Nephron progenitor cell (in vitro differentiated cells): ENCODE results near the gene DHX40.
A peak's percentile ranks its signal among the peaks of the same experiment; 100 is the strongest.

Experiments used
- DNase-seq: peaks from one replicate; pipeline ENCODE4 v3.0.0; 2021
- H3K27ac Mint-ChIP-seq: 2 replicates; pipeline ENCODE4 v1.8.0; 2021; ENCODE audit warnings: mild to moderate bottlenecking, moderate library complexity, mixed read lengths
- H3K27me3 Mint-ChIP-seq: 2 replicates; pipeline ENCODE4 v1.8.0; 2021; ENCODE audit warnings: mild to moderate bottlenecking, low read depth, mixed read lengths; ENCODE audit not compliant: poor library complexity
- H3K36me3 Mint-ChIP-seq: 2 replicates; pipeline ENCODE4 v1.8.0; 2021; ENCODE audit warnings: low read depth, mixed read lengths
- H3K4me1 Mint-ChIP-seq: 2 replicates; pipeline ENCODE4 v1.8.0; 2021; ENCODE audit warnings: mixed read lengths
- H3K4me3 Mint-ChIP-seq: 2 replicates; pipeline ENCODE4 v1.8.0; 2021; ENCODE audit warnings: mild to moderate bottlenecking, moderate library complexity, mixed read lengths
- H3K9me3 Mint-ChIP-seq: 2 replicates; pipeline ENCODE4 v1.8.0; 2021; ENCODE audit warnings: mild to moderate bottlenecking, moderate library complexity, mixed read lengths
- TF ChIP-seq, protein P1 (sequence below): fragments of 200-600 bp; sonication (generic); IDR thresholded peaks from 2 replicates; pipeline ENCODE4 v1.5.0; 2021; ENCODE audit warnings: antibody characterized with exemption

Gene DHX40

DNA sequence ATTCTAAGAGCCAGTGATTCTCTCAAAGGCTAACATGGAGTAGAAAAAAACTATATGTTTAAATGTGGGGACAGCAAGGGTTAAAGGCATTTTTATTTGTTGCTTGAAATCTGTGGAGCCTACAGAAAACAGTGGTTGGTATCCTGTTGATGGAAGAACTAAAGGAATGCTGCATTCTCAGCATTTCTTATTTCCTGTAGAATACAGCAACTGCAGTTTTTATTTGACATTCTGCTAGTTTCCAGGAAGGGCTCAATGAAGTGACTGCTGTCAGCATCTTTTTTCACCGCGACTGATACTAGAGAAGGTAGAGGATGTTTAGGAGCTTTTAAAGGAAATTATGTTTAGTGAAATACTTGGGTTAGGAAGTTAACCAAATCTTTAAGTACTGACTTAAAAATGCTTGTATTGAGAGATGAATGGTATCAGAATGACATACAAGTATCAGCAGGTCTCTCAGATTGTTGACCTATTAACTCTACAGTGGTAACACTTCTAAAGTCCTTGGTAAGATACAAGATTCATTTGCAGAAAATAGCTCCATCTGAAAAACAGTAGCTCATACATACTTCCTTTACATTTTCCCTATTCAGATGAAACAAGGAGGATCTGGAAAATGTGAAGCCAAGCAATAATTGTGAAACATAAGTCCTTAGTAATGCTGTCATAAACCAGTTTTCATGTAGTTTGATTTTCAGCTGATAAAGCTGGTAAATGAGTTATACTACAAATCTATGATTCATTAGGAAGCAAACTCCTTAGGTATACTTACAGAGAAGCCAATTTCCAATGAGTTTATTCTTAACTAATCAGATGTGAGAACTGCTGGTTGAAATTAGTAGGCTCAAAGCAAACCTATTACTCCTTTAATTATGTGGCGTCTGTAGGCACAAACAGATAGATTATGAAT lies 69.5 kb downstream of the DHX40 start:
- peaks cover 20% of the 10 kb centered on the region for H3K36me3 Mint-ChIP-seq
- no peak for DNase-seq
- H3K27me3 Mint-ChIP-seq = no peaks in the 10 kb centered on the region
- peaks cover 13% of the 10 kb centered on the region for H3K9me3 Mint-ChIP-seq
- TF ChIP-seq, protein P1, sequence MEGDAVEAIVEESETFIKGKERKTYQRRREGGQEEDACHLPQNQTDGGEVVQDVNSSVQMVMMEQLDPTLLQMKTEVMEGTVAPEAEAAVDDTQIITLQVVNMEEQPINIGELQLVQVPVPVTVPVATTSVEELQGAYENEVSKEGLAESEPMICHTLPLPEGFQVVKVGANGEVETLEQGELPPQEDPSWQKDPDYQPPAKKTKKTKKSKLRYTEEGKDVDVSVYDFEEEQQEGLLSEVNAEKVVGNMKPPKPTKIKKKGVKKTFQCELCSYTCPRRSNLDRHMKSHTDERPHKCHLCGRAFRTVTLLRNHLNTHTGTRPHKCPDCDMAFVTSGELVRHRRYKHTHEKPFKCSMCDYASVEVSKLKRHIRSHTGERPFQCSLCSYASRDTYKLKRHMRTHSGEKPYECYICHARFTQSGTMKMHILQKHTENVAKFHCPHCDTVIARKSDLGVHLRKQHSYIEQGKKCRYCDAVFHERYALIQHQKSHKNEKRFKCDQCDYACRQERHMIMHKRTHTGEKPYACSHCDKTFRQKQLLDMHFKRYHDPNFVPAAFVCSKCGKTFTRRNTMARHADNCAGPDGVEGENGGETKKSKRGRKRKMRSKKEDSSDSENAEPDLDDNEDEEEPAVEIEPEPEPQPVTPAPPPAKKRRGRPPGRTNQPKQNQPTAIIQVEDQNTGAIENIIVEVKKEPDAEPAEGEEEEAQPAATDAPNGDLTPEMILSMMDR = no peak
- H3K4me3 Mint-ChIP-seq = no peak overlapping the region
- H3K27ac Mint-ChIP-seq = no peak overlapping the region
- peaks cover 5% of the 10 kb centered on the region for H3K4me1 Mint-ChIP-seq

DNA sequence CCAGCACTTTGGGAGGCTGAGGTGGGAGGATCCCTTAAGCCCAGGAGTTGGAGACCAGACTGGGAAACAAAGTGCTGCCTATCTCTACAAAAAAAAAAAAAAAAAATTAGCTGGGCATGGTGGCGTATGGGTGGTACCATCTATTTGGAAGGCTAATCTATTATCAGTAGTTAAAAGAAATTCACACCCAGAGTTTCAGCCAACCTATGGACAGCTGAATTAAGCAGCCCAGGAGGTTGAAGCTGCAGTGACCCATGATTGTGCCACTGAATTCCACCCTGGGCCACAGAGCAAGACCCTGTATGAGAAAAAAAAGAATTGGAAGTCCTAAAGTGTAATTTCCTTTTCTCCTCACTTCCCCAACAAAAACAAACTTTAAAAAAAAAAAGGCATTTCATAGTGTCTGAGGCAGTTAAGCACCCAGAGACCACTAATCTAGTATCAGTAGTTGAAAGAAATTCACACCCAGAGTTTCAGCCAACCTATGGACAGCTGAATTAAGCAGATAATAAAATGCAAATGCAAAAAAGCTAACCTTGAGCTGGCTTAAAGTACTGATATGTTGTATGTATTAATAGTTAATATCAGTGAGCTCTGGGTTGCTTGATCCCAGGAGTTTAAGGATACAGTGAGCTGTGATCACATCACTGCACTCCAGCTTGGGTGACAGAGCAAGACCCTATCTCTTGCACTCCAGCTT lies 72.4 kb downstream of the DHX40 start:
- no peak for DNase-seq
- peaks cover 18% of the 10 kb centered on the region for H3K4me1 Mint-ChIP-seq
- no peak overlapping the region for H3K4me3 Mint-ChIP-seq
- H3K27ac Mint-ChIP-seq = peak overlapping the region; percentile 71
- H3K9me3 Mint-ChIP-seq = no peaks in the 10 kb centered on the region
- peaks cover 5% of the 10 kb centered on the region for H3K36me3 Mint-ChIP-seq
- TF ChIP-seq, protein P1 = no peak
- H3K27me3 Mint-ChIP-seq = no peaks in the 10 kb centered on the region

DNA sequence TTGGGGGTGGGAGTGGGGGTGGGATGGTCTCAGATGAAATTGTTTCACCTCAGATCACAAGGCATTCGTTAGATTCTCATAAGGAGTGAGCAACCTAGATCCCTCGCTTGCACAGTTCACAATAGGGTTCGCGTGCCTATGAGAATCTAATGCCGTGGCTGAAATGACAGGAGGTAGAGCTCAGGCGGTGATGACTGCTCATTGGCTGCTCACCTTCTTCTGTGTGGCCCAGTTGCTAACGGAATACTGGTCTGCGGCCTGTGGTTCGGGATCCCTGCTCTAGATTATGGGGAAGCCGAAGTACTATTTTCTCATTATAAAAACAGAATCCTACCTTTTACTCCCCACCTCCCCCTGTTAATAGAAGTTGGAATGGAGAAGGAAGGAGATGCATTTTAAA lies 73.1 kb downstream of the DHX40 start:
- TF ChIP-seq, protein P1 = no peak
- H3K9me3 Mint-ChIP-seq = no peaks in the 10 kb centered on the region
- DNase-seq = no peak
- peak overlapping the region; percentile 71 for H3K27ac Mint-ChIP-seq
- no peaks in the 10 kb centered on the region for H3K27me3 Mint-ChIP-seq
- H3K36me3 Mint-ChIP-seq = peaks cover 5% of the 10 kb centered on the region
- H3K4me3 Mint-ChIP-seq = no peak overlapping the region
- peaks cover 26% of the 10 kb centered on the region for H3K4me1 Mint-ChIP-seq

DNA sequence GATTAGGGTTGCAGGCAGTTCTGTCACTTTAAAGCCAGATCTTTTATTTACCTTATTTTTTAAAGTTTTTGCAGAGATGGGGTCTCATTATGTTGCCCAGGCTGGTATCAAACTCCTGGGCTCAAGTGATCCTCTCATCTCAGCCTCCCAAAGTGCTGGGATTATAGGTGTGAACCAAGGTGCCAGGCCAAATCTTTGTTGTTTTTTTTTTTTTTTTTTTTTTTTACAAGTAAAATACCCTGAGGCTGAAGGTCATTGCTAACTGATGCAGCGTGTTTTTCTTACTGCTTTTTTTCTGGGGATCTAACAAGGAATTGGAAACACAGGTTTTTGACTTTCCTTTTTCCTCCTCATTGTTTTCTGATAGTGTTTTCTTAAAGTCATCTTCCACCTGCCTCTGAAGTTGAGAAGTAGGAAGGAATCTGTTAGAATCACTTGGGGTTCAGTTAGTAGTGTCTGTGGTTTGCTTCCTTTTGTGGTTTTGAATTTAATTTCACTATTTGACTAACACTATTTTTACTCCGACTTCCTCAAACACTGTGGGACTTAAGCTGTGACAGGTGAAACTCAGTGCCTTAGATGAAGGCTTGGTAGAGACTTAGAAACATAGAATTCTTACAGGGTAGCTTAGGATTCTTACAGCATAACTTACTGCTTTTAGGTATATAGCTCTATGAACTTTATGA lies 76.5 kb downstream of the DHX40 start:
- TF ChIP-seq, protein P1 = no peak
- Mint-ChIP-seq H3K4me1 (peaks cover 40% of the 10 kb centered on the region), H3K4me3 (no peak overlapping the region), H3K36me3 (peaks cover 23% of the 10 kb centered on the region), H3K27me3 (no peaks in the 10 kb centered on the region), H3K27ac (no peak overlapping the region), H3K9me3 (no peaks in the 10 kb centered on the region)
- no peak for DNase-seq

DNA sequence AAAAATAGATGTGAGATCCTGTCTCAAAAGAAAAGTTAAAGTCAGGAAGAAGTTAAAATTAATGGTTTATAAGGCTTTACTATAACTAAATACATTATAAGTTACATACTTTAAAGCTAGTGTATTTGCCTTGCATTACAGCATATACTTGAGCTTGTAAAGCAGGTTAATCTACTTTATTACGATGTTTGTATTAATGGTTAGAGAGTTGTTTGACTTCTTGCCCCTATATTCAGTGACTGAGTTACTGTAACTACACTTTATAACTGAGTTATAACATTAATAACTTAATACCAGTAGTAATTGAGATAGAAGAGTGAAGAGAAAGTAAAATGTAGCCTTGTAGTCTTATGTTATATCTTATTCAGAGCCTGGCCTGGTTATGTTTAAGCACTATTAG lies 77.2 kb downstream of the DHX40 start:
- Mint-ChIP-seq H3K27me3 (no peaks in the 10 kb centered on the region), H3K9me3 (no peaks in the 10 kb centered on the region), H3K4me1 (peaks cover 40% of the 10 kb centered on the region), H3K36me3 (peaks cover 28% of the 10 kb centered on the region), H3K4me3 (no peak overlapping the region), H3K27ac (peak overlapping the region; percentile 13)
- TF ChIP-seq, protein P1 = no peak
- DNase-seq = no peak
